ENCODE measurements around the gene SMDT1.

The SMDT1 gene

GRCh38 chr22:42074846-42075676, 4.4 kb upstream of the SMDT1 start:
- ChIA-PET CTCF (interaction anchor here (0.7 to 1.5 kb wide), 8 partner anchors 13 to 218 kb away, joined by 3 to 7 read pairs (median 4); partner anchors contain the start of gene CENPM), POLR2A (no interaction called here)
- TF ChIP-seq CTCF (IDR thresholded peaks at IDR 0.05; ENCODE audit: control extremely low read depth, extremely low read depth, low read depth, missing control alignments): no peak
- DNase-seq (ENCODE audit: extremely low spot score): no peak

- ChIA-PET POLR2A (interaction anchor here (0.6 kb wide), 1 partner anchor 59 kb away, joined by 3 read pairs; no protein-coding TSS in a partner anchor), CTCF (interaction anchor here (1.0 to 2.8 kb wide), 2 partner anchors 7 to 14 kb away, joined by 3 to 10 read pairs; no protein-coding TSS in a partner anchor)
- TF ChIP-seq CTCF (IDR thresholded peaks at IDR 0.05; ENCODE audit: control extremely low read depth, extremely low read depth, low read depth, missing control alignments): no peak
- no peak for DNase-seq (ENCODE audit: extremely low spot score)
Measured at GRCh38 chr22:42076764-42077485, 2.6 kb upstream of the SMDT1 start.

GRCh38 chr22:42077486-42078125, 1.9 kb upstream of the SMDT1 start:
- no peak for DNase-seq (ENCODE audit: extremely low spot score)
- CTCF ChIA-PET: interaction anchor here (0.8 to 2.8 kb wide), 3 partner anchors 8 to 14 kb away, joined by 3 to 10 read pairs (median 5); partner anchors contain the start of gene NDUFA6
- TF ChIP-seq CTCF (IDR thresholded peaks at IDR 0.05; ENCODE audit: control extremely low read depth, extremely low read depth, low read depth, missing control alignments): no peak
- POLR2A ChIA-PET: no interaction called here

- no peak for DNase-seq (ENCODE audit: extremely low spot score)
- no peak for TF ChIP-seq CTCF (IDR thresholded peaks at IDR 0.05; ENCODE audit: control extremely low read depth, extremely low read depth, low read depth, missing control alignments)
- ChIA-PET CTCF (interaction anchor here (0.8 to 2.8 kb wide), 5 partner anchors 9 to 365 kb away, joined by 3 to 10 read pairs (median 5); partner anchors contain the start of gene NDUFA6), POLR2A (interaction anchor here (2.0 kb wide), 1 partner anchor 12 kb away, joined by 7 read pairs; the partner anchor contains the start of gene NDUFA6)
Measured at GRCh38 chr22:42078469-42079318, 806 bp upstream of the SMDT1 start.

- ChIA-PET POLR2A (interaction anchor here (0.6 to 2.0 kb wide), 3 partner anchors 9 to 366 kb away, joined by 4 to 7 read pairs (median 7); partner anchors contain the start of genes NAGA and NDUFA6), CTCF (interaction anchor here (1.1 to 2.4 kb wide), 5 partner anchors 9 to 155 kb away, joined by 3 to 14 read pairs (median 7); no protein-coding TSS in a partner anchor)
- TF ChIP-seq CTCF (IDR thresholded peaks at IDR 0.05; ENCODE audit: control extremely low read depth, extremely low read depth, low read depth, missing control alignments): no peak
- DNase-seq (ENCODE audit: extremely low spot score): peak; percentile 20
Measured at GRCh38 chr22:42080287-42080686, 787 bp downstream of the SMDT1 start.

Measured in GM10248 (cell line).